K562 (cell line): ENCODE results near the gene TALDO1.

Experiments
- E2F8 ChIP-seq: fragments of 450-650 bp; IDR thresholded peaks from 2 replicates; pipeline ENCODE4 v1.7.1; 2018; ENCODE audit warnings: mild to moderate bottlenecking, low read depth; ENCODE audit not compliant: partially characterized antibody
- SIN3A ChIP-seq, 2 experiments: fragments of 150-350 bp in 1 of 2; IDR thresholded peaks; 2 replicates each; pipeline ENCODE4 v1.6.1; 2011 to 2016; ENCODE audit warnings: borderline replicate concordance in 2 of 2, low read depth in 2 of 2, low read length in 2 of 2, mild to moderate bottlenecking in 2 of 2, moderate library complexity in 2 of 2; ENCODE audit not compliant: control insufficient read depth in 1 of 2
- STAT5B ChIP-seq: fragments of 250-450 bp; sonication (Bioruptor Pico); IDR thresholded peaks from 2 replicates; pipeline ENCODE4 v1.8.0; 2021; ENCODE audit warnings: mild to moderate bottlenecking, inconsistent platforms
- ZNF395 ChIP-seq: fragments of 200-800 bp; sonication (Bioruptor generic); IDR thresholded peaks from 2 replicates; pipeline ENCODE4 v1.6.1; 2017; ENCODE audit warnings: missing genetic modification characterization, missing compliant biosample characterization

DNA sequence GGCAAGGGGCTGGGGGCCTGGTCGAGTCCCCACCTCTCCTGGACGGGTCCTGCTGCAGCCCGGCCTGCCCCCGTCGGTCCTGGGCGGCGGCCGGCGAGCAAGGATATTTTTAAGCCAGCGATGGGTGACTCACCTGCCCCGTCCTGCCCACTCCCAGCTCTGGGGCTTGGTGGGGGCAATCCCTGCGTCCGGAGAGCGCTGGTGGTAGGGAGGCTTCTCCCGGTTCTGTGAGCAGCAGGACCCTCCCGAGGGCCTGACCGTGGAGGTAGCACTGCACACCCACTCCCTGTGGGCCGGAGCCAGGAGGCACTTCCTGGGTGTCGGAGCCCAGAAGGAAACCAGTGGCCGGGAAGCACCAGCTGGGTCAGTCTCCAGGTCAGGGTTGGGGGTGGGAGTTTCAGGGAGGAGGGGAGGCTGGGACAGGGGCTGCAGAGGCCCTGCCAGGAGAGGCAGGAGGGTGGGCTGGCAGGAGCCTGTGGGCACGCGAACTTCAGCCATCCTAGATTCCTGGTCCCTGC, 40.8 kb upstream of the TALDO1 start:
- TF ChIP-seq E2F8 (no peak), STAT5B (no peak), ZNF395 (CRISPR knock-in tag) (no peak), SIN3A (IDR thresholded peaks at IDR 0.05; ENCODE audit: borderline replicate concordance in 2 of 2, control insufficient read depth in 1 of 2, low read depth in 2 of 2, low read length in 2 of 2) (no peak)
